T-helper 9 cell (primary cell): Measurements from ENCODE around the gene PLCB1.
A peak's percentile ranks its signal among the peaks of the same experiment; 100 is the strongest.
"Not testable (repeated sequence)": the region's sequence is repeated elsewhere in the genome, so short reads cannot be mapped to it uniquely, and the experiment has no call there.

Source experiments
- DNase-seq: peaks from one replicate; pipeline ENCODE4 v3.0.0-alpha.2; 2020
- total RNA-seq, 2 donors: gene quantifications; one replicate each; lab custom pipeline; 2026; lab: John Stamatoyannopoulos, UW

PLCB1 gene
- total RNA-seq = 27.4 to 31.4 reads per million in 2 donors

GRCh38 chr20:8131598-8132483, at the start of gene PLCB1:
Gene PLCB1, plus strand, starts transcription at chr20:8132266. Its CDS starts 386 bp downstream, at chr20:8132652.
- DNase-seq = peak; percentile 78

GRCh38 chr20:8082989-8083388, 49.1 kb upstream of the PLCB1 start:
- no peak for DNase-seq

DNA sequence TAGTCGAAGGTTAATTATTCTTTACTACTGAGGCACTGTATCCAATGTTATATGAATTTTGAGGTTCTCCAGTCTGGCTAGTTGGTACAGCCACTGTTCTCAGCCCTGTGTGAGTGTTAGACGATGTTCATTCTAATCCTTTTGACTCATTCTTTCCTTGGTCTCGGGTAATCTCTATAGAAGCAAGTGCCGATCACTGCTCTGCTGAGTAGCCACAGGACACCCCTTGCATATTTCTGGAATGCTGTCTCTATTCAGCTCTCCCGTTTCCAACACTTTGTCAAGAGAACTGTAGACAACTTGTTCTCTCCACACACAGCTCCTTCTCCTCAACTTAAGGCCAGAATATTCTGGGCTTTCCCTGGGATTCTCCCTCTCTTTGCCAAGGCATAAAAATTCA, 42.4 kb upstream of the PLCB1 start:
- DNase-seq = no peak

DNA sequence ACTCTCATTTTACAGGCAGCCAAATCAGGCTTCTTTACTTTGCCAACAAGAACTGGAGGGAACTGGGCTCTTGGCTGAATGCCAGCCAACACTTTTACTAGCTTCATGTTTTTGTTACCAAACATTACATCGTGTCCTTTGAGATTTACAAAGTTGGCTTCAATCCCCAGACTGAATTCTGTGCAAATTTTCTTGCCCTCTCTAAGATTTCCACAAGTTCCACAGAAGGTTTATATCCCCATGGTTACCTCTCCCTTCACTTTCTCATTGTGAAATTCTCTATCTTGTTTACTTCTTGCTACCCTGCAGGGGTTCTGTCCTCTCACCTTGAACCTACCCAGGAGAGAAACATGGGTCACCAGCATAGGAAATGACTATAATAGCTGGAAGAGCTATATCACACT, 37.6 kb upstream of the PLCB1 start:
- no peak for DNase-seq

DNA sequence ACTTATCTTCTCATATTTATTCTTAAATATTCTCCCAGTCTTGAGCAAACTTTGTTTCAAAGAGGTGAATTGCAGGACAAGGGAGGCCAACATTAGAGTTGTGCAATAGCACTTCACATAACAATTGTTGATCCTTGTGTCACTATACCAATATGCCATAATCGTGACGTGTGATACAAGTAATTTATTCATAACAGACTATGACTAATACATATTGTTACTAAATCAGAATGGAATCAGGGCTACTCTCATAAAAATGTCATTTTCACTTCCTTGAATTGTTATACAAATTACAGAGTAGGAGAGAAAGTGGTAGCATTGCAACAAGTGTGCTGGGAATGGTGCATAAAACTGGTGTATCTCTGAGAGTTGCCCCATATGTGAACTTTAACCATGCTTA, 37.2 kb upstream of the PLCB1 start:
- DNase-seq = no peak

DNA sequence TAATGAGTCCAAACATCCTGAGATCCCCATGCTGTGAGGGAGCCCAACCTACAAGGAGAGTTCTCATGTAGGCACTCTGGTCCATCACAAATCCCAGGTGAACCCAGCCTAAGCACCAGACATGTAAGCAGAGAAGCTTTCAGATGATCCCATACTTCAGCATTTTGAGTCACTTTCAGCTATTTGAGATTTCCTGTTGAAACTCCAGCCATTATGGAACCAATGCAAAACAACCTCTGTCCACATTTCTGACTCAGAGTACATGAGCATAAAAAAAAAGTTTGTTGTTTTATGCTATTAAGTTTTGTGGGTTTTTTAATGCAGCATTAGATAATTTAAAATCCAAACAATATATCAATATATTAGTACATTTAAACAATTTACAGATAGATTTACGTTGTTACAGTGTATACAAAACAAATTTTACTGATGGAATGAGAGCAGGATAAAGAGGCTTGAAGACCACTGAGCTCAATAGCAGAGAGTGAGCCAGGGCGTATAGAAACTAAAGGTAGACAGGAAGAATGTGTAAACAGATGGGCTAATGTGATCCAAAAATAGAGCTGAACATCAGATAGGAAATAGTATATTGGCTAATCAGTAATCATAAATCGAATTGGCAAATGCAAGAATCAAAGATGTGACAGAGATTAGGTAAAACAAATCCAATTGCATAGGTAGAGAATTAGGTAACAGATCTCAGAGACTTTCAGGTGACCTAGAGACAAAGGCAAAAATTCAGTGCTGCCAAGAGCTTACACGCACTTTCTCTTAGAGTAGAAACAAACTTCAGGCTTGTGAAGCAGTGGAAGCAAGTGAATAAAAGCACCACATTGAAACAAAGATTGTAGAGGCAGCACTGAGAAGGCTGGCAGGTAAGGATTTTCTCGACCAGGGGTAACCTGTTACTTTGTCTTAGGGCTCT, 36.2 kb upstream of the PLCB1 start:
- no peak for DNase-seq

DNA sequence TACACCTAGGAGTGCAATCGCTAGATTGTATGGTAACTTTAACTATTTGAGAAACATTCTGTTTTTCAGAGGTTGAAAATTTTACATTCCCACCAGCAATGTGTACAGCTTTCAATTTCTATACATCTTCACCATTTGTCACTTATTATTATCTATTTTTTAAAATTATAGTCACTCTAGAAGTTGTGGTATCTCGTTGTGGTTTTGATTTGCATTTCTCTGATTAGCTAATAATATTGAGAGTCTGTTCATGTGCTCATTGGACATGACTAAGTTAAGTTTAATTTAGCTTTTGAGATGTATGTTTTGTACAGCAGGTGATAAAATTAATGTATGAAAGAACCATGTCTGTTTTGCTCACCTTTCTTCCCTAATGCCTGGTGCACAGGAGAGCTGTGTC, 34.8 kb upstream of the PLCB1 start:
- no peak for DNase-seq

- no peak for DNase-seq
Measured at GRCh38 chr20:8104252-8104651, 27.8 kb upstream of the PLCB1 start.

- not testable (repeated sequence) for DNase-seq
Measured at GRCh38 chr20:8114612-8115011, 17.5 kb upstream of the PLCB1 start.

- DNase-seq = no peak
Measured at GRCh38 chr20:8115436-8115835, 16.6 kb upstream of the PLCB1 start.

DNA sequence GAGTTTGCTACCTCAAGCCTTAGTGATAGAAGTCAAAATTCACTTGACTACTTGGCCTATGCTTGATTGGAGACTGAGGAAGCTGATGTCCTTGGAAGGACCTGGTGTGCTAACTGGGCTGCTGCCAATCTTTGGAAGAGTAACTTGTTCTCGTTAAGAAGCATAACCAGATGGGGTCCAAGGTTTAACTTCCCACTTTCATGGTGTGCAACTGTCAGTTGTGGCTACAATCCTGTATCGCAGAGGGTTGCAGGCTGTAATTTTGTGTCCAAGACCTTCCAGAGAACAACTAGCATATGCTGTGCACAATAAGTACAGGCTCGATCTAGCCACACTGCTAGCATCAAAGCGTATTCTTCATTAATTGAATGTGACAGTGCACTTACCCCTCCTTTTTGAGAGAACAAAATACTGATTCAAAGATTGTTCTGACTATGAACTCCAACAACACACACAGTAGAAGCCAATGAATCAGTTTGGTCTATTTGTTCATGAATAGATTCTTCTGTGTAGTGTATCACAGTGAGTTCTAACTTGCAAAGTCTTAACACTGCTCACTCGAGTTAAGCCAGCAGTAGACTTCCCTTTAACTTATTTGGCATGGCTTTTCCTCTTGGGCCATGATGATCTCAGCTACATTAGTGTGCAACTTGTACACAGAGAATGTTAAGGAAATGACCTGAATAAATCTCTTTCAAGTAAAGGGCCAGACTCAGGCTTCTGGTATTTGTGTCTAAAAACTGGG, 15.8 kb upstream of the PLCB1 start:
- no peak for DNase-seq

GRCh38 chr20:8117636-8118035, 14.4 kb upstream of the PLCB1 start:
- DNase-seq = no peak

DNA sequence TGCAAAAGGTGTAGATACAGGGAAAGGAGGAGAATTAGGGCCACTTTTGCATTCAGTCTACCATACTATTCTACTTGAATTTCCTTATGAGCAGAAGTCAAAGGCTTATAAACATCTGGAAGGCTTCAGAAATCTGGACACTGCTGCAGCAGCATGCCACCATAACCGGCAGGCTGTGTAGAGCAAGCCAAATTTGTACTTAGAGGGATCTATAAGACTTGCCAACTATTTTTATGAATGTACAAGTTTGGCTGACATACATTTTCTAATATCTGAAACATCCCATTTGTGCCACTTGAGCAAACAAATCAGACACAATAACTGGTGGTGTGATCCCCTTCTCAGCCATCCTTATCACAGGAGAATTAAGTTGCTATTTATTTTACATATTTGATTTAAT, 14.0 kb upstream of the PLCB1 start:
- DNase-seq = no peak

DNA sequence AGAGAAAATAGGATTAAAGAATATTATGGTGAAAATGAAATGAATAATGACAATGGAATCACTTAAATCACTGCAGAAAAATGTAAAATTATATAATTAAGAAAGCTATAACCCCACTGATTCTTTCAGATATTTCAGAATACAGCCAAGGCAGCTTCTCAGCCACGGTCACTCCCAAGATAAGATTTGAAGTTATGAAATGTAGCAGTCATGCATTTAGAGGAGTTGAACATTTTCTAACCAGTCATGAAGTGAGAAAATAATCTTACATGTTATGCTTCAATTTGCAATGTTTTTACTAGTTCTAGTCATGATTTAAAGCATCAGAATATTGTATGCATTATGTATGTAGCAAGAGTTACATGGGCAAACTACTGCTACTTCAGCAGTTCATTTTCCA, 13.3 kb upstream of the PLCB1 start:
- DNase-seq = no peak

DNA sequence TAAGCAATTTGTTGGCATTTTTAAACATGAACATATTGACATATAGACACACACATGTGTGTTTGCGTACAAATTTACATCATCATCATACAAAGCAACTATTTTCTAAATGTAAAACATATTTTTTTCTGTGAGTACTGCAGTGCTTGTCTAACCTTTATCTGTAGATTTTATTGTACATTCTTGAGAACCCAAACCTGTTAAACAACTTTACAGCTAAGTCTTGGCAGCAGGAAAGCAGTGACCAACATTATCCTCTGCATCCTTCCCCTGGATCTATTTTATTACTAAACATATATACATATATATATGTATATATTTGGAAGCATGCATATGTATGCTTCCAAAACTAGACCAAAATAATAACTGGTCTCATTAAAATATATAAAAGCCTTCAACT, 10.4 kb upstream of the PLCB1 start:
- no peak for DNase-seq

GRCh38 chr20:8124639-8125038, 7.4 kb upstream of the PLCB1 start:
- no peak for DNase-seq

DNA sequence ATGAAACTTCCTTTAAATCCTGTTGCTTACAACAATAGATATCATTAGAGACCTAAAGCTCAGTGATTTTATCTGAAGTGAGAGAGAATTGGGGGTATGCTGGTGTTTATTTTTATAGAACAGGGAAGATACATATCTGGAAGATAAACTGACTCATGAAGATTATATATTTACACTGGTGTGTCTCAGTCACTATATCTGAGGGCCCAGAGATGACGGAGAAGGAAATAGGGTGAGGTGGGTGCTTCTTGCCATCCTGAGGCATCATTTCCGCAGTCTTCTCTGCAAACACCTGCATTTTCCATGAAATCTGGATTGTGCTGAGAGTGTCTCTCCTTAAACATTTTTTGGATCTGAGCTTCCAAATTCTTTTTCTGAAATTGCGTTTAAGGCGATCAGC, 5.9 kb upstream of the PLCB1 start:
- no peak for DNase-seq

DNA sequence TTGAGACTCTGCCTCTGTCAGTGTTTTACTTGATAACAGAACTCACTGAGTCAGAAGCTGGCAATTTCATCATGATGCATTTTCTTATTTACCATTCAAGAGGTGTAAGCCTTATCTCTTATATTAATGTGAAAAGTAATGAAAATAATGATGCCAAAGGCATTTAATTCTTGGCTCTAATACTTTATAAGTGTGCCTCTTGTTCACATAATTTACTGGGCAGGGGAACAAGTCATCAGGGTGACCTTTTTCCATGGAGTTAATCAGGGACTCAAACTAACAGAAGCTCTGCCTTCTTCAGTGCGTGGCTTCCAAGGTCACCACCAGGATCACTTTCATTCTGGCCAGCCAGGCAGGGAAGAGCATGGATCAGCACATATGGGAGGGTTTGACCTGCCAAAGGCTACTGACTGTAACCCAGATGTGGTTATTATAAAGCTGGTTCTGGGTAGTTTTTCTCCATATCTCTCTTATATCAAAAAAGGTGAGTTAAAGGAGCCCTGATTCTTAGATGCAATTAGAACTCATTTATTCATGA, 5.2 kb upstream of the PLCB1 start:
- no peak for DNase-seq

- DNase-seq = no peak
Measured at GRCh38 chr20:8127553-8128255, 4.4 kb upstream of the PLCB1 start.

GRCh38 chr20:8128291-8129060, 3.6 kb upstream of the PLCB1 start:
- DNase-seq = no peak
